ENCODE data around the gene NDEL1.

NDEL1 gene

GRCh38 chr17:8481703-8482102 is 46.0 kb downstream of the NDEL1 start:
- DNase-seq: no peak

DNA sequence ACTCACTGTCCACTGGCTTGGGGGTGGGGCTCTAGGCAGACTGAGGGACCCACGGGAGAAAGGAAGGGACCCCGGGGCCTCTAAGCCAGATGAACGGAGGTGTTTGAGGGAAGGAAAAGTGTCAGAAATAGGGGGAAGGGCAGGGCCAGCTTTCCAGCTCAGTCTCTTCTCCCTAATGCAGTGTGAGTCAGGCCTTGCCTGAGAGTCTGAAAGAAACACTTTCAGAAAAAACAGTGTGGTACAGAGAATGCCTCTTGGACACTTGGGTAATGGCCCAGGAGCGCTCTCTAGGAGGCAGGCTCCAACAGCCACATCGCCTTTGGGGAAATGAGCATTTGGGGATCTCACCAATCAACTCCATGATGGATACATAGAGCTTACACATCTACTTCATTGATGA is 46.9 kb downstream of the NDEL1 start:
- DNase-seq: no peak

- DNase-seq: no peak
Measured at GRCh38 chr17:8484465-8484864, 48.8 kb downstream of the NDEL1 start.

GRCh38 chr17:8485491-8485890 is 49.8 kb downstream of the NDEL1 start:
- no peak for DNase-seq

- no peak for DNase-seq
Measured at GRCh38 chr17:8487130-8487645, 51.5 kb downstream of the NDEL1 start.

GRCh38 chr17:8487743-8488142 is 52.1 kb downstream of the NDEL1 start:
- no peak for DNase-seq

DNA sequence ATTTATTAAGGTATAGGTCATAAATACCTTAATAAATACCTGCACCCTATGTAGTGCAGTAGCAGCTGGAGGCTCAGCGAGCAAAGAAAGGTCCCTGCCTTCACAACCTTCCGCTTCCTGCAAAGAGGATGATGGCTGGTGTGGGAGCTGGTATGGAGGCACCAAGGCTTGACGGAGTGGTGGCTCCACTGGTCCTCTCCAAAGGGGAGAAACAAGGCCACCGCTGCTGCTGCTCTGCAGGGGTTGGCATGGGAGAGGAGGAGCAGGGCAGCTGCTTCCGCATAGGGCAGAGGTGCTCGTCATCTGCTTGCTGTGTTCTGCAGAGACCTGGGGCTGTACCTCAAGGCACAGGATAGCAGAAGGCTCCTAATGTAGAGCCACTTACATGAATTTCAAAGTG is 52.8 kb downstream of the NDEL1 start:
- DNase-seq: no peak

GRCh38 chr17:8488901-8489300 is 53.2 kb downstream of the NDEL1 start:
- no peak for DNase-seq

GRCh38 chr17:8489841-8490240 is 54.2 kb downstream of the NDEL1 start:
- no peak for DNase-seq

DNA sequence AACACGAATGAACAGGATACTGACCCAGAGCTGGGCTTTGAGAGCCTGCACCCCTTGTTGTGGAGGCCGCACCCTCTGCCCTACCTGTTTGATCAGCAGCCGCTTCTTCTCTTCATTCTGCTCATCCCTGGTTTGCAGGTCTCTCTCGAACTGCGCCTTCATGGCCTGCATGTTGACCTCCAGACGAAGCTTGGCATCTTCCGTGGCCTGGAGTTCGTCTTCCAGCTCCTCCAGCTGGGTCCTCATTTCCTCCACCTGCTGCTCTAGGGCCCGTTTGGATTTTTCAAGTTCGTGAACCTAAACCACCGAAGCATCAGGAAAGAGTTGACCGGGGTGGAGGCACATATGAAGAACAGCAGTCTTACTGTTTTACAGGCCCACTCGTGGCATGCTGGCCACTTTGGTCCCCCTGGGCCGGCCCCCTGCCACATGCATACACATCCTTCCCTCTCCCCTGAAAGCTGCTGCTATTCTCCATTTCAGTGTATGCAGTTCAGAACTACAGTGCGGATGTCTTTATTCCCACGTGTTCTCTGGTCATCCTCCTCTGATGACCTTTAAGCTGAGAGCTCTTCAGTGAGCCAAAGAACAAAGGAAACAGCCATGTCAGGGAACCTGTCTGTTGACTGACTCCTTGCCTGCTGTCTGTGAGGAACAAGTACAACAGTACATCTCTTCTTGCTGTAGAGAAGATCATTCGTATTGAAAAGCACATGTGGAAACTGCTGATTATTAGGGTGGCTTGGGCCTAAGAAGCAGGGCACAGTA is 54.8 kb downstream of the NDEL1 start:
- DNase-seq: no peak

- DNase-seq: no peak
Measured at GRCh38 chr17:8492121-8492520, 56.4 kb downstream of the NDEL1 start.

GRCh38 chr17:8494021-8494420 is 58.3 kb downstream of the NDEL1 start:
- DNase-seq: no peak

DNA sequence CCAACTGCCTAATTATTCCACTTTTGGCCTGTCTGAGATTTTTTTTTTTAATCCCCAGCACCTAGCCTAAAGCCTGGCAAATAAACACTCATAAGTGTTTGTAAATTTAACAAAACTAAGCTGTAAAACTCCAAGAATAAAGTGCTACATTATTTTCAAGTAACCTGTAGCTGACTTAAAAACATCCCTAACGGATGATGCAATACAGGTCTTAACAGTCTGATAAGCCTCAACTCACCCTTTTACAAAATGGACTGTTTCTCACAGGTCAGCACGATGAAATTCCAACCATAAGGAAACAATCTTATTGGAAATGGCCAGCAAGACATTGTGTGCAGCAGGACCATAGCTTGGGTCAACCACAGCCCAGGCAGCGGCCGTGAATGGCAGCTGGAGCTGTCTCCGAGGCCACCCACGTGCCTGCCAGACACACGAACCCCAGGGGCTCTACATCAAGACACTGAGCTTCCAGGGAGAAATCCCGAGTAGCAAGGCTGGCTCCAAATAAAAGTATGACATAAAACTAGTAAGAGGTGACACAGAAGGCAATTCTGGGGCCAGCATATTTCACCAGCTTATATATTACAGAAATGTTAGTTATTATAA is 58.9 kb downstream of the NDEL1 start:
- DNase-seq: no peak

- no peak for DNase-seq
Measured at GRCh38 chr17:8496081-8496480, 60.4 kb downstream of the NDEL1 start.

- DNase-seq: no peak
Measured at GRCh38 chr17:8499171-8499570, 63.5 kb downstream of the NDEL1 start.

DNA sequence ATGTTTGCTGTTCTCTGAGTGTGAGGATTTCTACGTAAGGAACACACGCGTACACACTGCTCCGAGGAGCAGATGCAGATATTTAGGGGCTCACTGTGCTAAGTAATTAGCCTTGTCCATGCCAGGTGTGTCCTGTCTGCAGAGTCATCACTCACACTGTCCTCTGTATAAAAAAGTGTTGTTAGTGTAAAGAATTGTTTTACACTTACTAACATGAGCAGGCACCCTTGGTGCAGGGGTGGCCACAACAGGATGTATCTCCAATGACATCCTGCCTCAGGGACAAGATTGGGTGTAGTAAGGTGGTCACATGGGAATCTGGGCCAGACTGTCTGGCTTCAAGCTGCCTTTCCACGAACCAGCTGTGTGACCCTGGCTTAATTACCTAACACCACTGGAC is 63.9 kb downstream of the NDEL1 start:
- no peak for DNase-seq

DNA sequence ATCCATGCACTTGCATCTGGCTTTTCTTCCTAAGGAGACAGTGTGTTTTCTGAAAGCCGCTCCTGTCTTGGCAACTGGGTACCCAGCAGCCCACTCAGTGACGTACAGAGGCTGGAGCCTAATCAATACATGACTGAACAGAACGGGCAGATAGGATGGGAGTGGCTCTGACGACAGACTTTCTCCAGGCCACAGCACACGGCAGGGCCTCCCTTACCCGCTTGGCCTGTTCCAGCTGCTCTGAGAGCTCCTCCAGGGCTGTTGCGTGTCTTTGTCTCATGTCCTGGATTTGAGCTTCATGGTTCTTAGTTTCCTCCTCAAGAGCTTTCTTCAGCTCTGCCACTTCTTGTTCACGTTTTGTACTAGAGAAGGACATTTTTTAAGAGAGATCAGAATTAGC is 64.9 kb downstream of the NDEL1 start:
- no peak for DNase-seq

- DNase-seq: no peak
Measured at GRCh38 chr17:8502126-8502525, 66.4 kb downstream of the NDEL1 start.

DNA sequence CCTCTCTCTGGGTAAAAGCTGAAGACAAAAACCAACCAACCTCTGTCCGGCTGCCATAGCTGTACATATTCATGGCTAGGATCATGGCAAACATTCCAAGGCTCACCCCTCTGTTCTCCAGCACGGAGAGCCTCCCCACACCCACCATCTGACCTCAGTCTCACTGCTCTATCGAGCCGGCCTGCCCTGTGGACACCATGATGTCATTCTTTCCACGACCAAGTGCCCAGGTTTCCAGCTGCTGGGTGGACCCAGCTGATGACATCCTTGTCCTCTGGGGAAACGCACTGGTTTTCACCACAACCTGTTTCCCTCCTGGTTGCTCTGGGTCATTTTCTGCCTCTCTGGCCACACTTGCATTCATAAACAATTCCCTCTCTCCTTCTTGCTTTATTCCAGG is 67.7 kb downstream of the NDEL1 start:
- no peak for DNase-seq

DNA sequence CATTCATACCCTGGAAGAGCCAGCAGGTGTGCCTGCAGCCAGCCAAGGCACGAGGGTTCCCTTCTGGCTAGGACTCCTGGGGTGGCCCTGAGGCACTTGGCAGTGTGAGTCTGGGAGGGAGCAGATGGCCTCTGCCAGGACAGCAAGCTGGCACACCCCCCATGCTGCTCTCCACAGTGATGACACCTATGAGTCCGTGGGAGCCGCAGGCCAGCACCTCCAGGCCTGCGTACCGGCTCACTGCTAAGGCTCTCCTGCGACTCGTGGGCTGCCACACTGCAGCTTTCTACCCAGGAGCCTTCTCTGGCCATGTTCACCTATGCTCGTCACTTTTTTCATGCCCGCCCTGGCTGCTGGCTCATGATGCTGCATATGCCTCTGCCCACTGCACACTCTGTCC is 68.1 kb downstream of the NDEL1 start:
- peak in 1 of 2 experiments; percentile 23 for DNase-seq

GRCh38 chr17:8504460-8505207 is 69.0 kb downstream of the NDEL1 start:
- DNase-seq: no peak

DNA sequence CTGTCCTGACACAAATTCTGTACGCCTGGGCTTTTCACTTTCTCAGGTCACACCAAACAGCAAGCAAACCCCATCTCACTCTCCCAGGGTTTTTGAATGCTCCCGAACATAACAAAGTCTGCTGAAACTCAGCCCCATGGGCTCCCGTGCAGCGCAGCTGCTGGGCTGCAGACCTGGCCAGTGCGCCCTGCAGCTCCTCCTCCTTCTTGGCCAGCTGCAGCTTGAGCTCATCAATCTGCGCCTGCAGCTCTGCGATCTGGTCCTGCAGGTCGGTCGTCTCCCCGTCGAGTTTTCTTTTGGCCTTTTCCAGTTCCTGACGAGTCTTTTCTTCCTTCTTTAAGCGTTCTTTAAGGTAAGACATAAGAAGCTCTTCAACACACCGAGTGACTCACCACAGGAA is 70.5 kb downstream of the NDEL1 start:
- DNase-seq: no peak

GRCh38 chr17:8514801-8515200 is 79.1 kb downstream of the NDEL1 start:
- no peak for DNase-seq

Data from NCI-H524 (cell line).